Caki2 (cell line): ENCODE data around the gene TASP1. TPM values are rescaled to one million over a fixed set of nuclear protein-coding genes. Genes with fewer than 3 reads are reported as not detected.

Experiments
- DNase-seq: peaks from one replicate; pipeline ENCODE4 v3.0.0-alpha.2; 2015; ENCODE audit warnings: low read depth
- in situ Hi-C: cut with HindIII; loops from 2 replicates; pipeline ENCODE4 v1.10.0; 2016; ENCODE audit warnings: low sequenced_read_pairs, low pct_unique_long_range_greater_than_20kb, mixed read lengths
- total RNA-seq: library from RNA; depleted of rRNA; stranded (reverse); fragments of >200 nt; shearing (Covaris generic); gene quantifications from 2 replicates; pipeline ENCODE4 v1.2.3, GENCODE V29; 2014; ENCODE audit warnings: low replicate concordance

TASP1 gene
- total RNA-seq, 1 experiment from 2014 or later = 3.6 TPM

DNA sequence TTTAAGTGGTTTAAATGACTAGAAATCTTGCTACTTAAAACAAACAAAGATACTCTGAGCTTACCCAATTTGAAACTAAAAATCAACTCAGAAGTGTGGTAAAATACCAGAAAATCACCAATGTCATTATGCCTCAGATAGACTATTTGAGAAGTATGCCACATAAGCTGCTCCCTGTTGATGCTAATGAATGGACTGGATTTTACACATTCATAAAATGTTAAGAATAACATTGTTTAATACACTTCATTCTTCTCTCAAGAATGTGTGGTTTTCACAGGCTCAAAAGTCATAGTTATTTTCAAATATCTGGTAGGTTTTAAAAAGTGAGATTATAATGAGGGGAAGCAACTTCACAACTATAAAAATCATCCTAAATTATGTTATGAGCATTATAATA, 170.6 kb downstream of the TASP1 start:
- no peak for DNase-seq
- in situ Hi-C loops = no loop called here

DNA sequence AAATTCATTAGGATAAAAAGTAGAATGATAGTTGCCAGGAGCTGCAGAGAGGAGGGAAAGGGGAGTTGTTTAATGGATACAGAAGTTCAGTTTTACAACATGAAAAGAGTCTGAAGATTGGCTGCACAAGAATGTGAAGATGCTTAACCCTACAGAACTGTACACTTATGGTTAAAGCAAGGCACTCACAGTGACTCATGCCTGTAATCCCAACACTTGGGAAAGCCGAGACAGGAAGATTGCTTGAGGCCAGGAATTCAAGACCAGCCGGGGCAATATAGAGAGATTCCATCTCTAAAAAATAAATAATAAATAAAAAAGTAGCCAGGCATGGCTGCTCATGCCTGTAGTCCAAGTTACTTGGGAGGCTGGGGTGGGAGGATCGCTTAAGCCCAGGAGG, 174.0 kb downstream of the TASP1 start:
- in situ Hi-C loops = no loop called here

DNA sequence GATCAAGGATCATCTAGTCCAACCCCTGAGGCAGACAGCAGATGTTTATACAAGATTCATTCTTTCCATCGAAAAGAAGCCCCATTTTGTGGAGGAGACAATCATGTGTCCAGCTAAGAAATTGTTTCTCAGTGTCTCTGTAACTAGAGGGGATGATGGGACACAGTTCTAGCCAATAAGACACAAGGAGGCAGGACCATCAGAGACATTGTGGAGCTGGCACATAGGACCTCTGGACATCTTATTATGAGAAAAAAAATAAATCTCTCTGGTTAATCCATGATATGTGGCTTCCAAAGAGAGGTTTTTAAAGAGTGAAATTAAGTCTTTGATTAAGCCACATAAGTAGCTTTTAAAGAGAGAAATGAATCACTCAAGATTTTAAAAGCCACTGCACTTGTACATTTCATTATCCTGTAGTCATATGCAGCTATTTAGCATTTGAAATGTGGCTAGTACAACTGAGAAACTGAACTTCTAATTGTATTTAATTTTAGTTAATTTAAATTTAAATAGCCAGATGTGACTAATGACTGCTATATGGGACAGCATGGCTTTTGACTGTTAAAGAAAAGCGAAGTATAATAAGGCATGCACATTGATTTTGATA, 176.8 kb downstream of the TASP1 start:
- DNase-seq = no peak
- in situ Hi-C loops = no loop called here

More for the DNA sequence above, 174.0 kb downstream of the TASP1 start:
- DNase-seq = peak; percentile 28

DNA sequence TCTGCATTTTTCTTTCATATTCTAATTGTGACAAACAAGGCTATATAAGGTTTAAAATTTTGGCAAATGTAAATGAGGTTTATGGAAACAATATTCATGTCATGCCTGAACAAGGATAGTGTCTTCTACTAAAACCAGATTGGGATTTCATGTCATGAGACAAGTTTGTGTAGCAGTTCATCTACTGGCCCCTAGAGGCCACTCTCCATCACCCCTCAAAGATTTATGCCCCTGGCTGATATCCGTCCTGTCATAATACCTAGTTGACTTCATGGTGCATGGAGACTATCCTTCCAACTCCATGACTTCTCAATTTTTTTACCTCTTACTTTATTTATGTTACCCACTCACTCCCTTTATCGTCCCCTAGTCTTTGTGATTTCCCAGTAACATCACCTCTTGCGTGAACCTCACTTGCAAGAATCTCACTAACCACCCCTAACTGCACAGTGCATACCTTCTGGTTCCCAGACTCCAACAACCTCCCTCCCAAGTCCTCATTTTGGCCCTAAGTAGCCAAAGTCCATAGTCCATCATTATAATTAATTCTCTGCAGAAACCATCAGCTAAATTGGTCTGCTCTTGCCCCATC, 179.8 kb downstream of the TASP1 start:
- no peak for DNase-seq
- in situ Hi-C loops = no loop called here

DNA sequence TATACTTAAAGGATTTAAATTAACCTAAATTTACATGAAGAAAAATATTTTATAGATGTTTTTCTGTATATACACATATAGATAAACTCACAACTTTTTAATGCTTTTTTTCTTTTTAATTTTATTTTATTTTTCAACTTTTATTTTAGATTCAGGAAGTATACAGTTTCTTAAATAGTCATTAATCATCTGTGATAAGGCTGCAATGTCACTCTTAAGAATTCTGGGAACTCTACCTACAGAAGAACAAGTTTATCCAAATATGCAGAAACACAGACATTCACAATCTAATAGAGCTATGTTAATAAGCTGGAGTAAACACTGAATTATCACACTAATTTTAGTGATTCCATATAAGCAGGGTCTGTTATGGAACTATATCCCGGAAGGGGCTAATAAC, 181.2 kb downstream of the TASP1 start:
- no peak for DNase-seq
- in situ Hi-C loops = no loop called here

DNA sequence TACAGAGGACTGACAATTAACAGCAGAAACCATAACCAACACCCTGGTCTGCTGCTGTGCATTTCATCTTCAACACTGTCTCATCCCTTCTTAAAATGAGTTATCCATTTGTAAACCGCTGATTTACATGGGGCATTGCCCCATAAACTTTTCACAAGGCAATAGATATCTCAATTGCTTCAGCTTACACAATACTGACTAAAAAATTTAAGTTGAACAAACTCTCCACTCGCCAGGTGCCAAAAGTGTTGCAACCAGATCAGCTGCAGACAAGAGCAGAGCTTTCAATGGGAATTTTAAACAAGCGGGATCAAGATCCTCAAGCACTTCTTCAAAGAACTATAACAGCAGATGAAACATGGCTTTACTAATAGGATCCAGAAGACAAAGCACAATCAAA, 183.0 kb downstream of the TASP1 start:
- DNase-seq = no peak
- in situ Hi-C loops = no loop called here

DNA sequence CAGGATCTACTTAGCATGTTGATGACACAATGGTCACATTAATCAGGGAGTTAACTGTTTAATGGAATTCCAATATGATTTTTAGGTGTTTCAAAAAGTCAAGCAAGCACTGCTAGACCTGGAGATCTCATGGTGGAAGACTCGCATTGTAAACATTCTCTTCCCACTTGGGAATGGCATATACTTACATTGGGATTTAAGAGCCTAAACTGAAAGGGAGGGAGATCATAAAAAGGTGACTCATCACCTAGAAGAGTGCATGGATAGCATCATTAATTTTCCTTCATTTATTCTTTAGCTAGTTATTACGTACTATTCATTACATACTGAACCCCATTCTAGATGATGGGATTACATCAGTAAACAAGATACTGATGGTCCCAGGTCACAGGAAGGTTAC, 185.4 kb downstream of the TASP1 start:
- in situ Hi-C loops = no loop called here
- DNase-seq = no peak

DNA sequence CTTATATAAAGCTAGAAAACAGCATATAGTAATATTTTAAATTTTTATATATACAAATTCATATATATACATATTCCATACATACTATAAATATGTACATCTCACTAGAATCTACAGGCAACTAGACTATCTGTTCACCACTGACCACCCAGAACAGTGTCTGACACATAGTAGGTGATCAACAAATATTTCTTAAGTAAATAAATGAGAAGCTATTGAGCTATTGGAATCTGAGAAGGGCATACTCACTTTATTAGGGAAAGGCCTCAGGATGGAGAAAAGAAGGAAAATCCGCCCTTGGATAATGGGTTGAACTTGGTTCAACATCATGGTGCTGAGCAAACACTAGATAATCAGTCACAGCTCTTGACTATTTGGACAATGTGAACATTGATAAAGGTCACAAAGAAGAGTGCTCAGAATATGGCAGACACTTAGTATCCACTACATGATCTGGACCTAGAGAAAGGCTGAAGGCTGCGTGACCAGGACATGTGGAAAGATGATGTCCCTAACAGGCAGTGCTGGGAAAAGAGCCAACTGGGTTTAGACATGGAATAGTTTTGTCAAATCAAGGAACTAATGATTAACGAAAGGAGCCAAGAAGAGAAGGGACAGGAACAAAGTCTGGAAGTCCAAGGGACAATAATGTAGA, 186.1 kb downstream of the TASP1 start:
- no peak for DNase-seq
- in situ Hi-C loops = no loop called here

DNA sequence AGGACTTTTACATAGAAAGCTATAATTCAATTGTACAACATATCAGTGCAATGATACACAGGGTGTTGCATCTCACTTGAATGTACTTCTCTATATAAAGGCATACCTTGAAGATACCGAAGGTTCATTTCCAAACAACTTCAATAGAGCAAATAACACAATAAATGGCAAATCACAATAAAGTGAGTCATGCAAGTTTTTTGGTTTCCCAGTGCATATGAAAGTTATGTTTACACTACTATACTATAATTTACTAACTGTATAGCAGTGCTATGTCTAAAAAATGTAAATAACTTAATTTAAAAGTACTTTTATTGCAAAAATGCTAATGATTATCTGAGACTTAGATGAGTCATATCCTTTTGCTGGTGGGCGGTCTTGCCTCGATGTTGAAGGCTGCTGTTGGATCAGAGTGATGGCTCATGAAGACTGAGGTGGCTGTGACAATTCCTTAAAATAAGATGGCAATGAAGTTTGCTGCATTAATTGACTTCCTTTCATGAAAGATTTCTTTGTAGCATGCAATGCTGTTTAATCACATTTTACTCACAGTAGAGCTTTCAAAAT, 188.8 kb downstream of the TASP1 start:
- in situ Hi-C loops = no loop called here
- DNase-seq = no peak

DNA sequence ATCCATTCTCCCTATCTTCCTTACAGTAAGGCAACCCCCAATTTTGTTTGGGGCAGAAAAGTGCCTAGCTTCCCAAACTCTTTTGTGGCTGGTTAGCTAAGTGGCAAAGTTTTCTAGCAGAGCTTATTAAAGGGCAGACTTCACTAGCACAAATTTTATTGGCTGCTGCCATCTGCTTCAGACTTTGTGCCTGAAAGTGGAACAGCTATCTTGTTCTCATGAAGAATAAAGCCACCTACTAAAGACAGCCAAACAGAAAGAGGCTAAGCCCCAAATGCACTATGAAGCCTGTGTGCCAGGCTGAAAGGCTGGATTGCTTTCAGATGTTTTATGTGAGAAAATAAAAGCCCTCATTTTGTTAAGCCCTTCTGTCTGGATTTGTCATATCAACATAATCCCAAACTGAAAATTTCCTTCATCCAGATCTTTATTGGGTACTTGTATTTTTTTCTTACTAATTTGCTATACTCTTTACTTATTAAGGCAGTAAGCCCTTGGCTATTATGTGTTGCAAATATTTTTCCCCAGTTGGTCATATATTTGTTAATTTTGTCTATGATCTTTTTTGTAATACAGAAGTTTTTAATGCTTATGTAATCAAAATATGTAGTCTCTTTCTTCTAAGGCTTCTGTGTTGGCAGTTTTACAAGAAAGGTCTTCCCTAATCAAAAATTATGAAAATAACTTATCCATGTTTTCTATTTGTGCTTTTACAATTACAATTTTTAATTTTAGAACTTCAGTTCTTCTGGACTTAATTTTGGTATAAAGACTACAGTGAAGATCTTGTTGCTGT, 191.1 kb downstream of the TASP1 start:
- in situ Hi-C loops = no loop called here
- DNase-seq = no peak

DNA sequence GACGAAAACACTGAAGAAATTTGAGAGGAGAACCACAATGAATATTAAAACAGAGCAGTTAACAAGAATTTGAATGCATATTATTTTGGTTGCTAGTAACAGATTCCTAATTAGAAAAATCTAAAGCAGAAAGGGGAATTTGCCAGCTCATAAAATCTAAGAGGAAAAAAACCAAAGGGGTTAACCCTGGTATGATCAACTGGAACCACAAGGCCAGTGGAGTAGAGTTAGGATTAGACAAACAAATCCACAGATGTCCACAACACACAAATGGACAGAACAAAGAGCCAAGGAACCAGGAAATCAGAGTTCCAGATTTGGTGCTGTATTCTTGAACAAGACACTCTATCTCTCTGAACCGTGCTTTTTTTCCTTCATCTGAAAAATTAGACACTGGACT, 195.0 kb downstream of the TASP1 start:
- DNase-seq = no peak
- in situ Hi-C loops = no loop called here

DNA sequence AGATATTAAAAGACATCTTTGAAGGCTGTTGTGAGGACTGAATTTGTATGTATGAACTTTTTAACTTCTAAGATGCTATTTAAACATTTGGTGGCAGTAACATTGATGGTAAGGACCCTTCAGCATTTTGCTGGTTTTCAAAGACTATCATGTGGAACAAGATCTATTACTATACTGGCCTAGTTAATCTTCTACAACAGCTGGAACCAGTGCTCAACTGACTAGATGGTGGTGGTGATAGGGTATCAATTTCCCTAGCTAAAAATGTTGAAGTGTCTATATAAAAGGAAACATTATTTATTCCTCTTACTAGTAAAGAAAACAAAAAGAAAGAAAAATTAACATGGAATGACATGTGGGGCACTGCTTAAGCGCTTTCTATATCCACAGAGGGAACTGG, 195.7 kb downstream of the TASP1 start:
- in situ Hi-C loops = no loop called here

DNA sequence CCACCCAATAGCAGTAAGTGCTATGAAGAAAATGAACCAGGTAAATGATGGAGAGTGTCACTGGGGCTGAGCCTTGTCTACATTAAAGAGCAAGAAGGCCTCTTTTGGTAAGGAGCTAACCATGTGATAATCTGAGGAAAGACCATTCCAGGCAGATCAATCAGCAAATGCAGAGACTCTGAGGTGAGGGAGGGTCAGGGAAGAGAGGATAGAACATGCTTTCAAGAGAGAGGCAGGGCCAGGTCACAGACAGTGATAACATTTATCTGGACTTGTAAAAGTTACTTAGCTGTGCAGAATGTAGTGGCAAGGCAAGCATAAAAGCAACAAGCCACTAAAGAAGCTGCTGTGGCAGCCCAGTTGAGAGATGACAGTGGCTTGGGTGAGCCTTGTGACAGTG, 197.3 kb downstream of the TASP1 start:
- in situ Hi-C loops = no loop called here
- no peak for DNase-seq

More for the DNA sequence above, 195.7 kb downstream of the TASP1 start:
- DNase-seq = no peak

DNA sequence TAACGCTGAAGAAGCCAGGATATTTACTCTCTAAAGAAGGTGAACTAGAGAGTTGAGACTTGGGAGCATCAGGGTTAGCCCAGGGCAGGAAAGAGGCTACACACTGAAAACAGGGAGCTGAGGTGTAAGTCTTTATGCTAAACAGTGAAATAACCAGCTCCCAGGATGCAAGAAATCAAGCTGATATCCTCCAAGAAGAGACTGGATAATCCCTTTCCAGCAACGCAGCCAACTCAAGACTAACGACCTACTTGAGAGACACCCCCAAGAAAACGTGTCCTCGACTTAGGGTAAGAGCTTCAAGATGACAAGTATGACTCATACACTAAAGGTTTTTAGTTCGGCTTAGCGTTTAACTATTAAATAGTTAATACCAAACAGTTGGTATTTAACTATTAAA, 202.2 kb downstream of the TASP1 start:
- in situ Hi-C loops = no loop called here
- DNase-seq = peak; percentile 73

DNA sequence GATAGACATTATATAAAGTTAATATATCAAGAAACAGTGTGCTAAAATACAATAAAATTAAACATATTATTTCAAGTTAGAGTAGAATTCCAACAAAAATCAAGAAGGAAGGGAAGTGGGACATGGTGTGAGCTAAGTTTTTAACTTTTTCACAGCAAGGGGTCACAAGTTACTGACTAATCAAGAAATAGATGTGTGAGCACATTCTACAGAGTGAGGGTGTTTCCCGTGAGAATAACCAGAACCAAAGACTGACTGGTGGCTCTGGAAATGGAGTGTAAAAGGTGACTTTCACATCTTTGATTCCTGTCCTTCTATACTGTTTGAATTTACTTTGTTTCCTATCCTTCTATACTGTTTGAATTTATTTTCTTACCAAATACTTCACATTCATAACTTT, 206.6 kb downstream of the TASP1 start:
- in situ Hi-C loops = no loop called here
- no peak for DNase-seq

DNA sequence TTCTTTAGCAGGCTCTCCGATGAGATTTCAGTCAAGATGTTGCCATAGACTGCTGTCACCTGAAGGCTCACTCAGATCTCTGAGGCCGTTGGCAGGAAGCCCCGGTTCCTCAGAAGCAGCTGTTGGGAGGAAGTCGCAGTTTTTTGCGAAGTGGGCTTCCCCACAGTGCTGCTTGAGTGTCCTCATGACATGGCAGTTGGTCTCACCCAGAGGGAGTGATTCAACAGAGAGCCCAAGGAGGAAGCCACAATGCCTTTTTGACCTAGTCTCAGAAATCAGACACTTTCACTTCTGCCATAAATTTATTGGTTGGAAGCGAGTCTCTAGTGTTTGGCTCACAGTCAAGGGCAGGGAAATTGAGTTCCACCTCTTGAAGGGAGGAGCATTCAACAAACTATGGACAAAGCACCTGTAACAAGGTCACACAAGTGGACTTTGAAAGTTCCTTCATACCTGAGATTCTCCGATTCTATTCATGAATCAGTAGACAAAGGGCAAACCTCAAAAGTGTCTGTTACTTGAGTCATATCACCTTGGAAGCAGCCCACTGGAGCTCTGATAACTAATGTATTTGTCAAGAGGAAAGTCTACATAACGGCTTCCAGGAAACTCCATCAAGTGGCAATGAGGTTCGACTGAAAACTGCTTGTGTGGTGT, 208.3 kb downstream of the TASP1 start:
- in situ Hi-C loops = no loop called here
- peak; percentile 84 for DNase-seq

DNA sequence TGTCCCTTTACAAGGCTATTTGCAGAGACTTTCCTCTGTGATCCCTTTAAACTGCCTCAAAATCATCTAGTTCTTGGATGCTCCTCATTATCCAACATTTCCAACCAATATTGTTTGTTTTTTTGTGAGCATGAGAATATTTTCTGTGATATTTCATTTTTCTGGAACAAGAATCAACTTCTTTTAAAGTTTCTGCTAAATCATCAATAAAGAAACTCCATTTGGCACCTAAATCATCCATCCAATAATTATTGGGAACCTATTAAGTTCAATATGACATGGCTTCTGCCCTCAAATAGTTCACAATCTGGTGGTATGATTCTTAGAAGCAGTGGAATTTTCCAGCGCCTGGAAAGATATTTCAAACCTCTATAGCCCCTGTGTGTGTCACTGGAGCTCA, 210.0 kb downstream of the TASP1 start:
- in situ Hi-C loops = no loop called here
- DNase-seq = no peak

DNA sequence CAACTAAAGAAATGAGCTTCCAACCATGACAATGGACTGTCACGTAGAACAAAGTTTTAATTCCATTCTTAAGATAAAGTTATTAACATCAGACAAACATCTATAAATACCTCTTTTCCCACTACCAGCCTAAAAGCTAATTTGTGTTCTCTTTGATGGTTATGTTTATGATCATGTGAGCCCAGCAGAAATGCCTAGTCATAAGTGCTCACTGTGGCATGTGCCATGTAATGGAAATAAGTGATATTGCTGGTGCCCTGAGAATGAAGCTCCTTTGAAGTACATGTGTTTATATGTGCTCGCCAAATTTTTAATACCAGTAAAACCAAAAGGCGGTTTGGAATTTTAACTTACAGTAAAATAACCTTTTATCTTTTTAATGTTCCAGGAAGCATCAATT, 211.9 kb downstream of the TASP1 start:
- no peak for DNase-seq
- in situ Hi-C loops = no loop called here
